ENCODE measurements around the gene HDAC8.
"Not testable (repeated sequence)": the region's sequence is repeated elsewhere in the genome, so short reads cannot be mapped to it uniquely, and the experiment has no call there.

Gene HDAC8

DNA sequence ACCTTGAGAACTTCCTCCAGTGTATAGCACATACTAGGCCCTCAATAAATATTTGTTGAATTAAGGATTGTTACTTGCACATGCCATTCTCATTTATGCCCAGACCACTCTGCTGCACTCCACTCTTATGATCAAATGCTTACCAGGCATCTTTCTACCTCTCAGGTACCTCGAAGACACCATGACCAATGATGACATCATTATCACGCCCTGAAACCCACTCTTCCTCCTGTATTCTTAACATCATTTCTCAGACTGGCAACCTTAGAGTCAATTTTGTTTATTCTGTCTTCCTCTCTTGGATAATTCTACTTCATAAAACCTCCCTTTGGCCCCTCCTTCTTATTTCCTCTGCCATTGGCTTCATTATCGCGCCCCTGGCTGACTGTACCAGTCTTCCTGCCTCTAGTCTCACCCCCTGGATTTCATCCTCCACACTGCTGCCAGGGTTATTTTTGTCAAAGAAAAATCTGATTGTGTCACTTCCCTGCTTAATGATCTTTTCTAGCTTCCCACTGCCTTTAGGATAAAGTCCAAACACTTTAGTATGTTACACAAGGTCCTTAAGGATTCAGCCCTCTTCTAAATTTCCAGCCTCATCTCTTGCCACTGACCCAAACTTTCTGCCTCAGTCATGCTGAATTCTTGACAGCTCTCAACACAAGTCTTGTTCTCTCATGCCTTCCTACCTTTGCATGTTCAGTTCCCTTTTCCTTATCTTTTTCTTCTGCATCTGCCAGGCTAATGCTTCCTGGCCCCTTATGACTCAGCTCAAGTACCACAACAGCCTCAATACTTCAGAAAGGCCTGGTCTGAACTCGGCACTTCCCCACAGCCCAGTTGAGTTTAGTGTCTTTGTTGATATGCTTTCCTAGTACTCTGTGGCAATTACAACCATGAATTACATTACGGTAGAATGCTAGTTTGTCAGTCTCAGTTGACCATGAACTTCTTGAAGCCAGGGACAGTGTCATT is 45.8 kb downstream of the HDAC8 start:
- no peak for DNase-seq

DNA sequence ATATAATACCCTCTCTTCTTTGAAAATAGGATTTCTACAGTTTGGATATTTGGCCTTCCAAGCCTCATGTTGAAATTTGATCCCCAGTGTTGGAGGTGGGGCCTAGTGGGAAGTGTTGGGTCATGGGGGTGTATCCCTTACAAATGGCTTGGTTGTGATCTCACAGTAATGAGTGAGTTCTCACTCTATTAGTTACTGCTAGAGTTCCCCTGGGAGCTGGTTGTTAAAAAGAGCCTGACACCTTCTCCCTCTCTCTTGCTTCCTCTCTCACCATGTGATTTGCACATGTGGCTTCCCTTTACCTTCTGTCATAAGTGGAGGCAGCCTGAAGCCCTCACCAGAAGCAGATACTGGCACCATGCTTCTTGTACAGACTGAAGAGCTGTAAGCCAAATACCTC is 73.9 kb downstream of the HDAC8 start:
- DNase-seq = no peak

DNA sequence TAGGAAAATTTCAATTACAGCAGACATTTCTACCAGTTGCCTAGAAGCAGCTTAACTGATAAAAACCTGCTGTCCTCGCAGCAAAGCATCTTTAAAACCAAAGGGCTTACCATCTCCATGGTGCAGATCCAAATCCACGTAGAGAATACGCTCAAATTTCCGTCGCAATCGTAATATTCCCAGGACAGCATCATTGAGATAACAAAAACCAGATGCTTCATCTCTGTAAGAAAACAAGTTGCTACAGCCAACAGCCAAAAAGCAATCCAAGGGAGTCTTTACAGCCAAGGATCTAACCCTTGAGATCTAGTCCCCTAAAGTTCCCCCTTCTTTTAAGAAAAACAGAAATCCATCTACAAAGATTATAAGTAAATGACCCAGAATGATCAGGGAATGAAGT is 77.6 kb downstream of the HDAC8 start:
- DNase-seq = no peak

DNA sequence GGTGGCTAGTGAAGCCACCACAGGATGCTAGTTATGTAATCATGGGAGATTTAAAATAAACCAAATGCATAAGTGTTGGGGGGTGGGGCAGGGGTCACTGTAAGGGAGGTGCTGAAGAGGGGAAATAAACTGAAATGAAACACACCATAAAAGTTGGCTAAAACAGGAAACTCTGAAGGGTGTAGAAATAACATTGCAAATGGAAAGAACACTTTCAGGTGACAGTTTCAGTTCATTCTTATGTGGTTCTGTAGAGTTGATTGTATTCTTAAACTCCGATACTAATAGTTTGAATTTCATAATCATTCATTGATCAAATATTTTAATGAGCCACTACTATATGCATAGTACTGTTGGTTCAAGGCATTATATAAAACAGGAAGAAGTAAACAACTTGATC is 80.1 kb downstream of the HDAC8 start:
- no peak for DNase-seq

DNA sequence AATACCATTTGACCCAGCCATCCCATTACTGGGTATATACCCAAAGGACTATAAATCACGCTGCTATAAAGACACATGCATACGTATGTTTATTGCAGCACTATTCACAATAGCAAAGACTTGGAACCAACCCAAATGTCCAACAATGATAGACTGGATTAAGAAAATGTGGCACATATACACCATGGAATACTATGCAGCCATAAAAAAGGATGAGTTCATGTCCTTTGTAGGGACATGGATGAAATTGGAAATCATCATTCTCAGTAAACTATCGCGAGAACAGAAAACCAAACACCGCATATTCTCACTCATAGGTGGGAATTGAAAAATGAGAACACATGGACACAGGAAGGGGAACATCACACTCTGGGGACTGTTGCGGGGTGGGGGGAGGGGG is 82.4 kb downstream of the HDAC8 start:
- DNase-seq = not testable (repeated sequence)

DNA sequence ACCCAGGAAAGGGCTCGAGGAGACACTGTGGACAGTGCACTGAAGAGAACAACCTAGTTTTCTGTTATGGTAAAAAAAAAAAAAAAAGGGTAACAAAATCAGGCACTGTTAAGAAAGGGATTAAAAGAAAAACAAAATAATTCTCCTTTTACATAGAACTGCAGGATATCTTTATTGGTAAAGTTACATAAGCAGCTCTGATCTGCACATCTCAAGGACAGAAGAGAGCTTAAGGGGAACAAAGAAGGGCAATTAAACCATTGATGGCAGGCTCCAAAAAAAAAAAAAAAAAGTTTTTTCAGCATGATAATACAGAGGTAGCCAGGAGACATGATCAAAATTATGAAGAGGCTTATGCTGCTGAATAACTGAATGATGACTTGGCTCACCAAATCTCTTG is 85.0 kb downstream of the HDAC8 start:
- no peak for DNase-seq

DNA sequence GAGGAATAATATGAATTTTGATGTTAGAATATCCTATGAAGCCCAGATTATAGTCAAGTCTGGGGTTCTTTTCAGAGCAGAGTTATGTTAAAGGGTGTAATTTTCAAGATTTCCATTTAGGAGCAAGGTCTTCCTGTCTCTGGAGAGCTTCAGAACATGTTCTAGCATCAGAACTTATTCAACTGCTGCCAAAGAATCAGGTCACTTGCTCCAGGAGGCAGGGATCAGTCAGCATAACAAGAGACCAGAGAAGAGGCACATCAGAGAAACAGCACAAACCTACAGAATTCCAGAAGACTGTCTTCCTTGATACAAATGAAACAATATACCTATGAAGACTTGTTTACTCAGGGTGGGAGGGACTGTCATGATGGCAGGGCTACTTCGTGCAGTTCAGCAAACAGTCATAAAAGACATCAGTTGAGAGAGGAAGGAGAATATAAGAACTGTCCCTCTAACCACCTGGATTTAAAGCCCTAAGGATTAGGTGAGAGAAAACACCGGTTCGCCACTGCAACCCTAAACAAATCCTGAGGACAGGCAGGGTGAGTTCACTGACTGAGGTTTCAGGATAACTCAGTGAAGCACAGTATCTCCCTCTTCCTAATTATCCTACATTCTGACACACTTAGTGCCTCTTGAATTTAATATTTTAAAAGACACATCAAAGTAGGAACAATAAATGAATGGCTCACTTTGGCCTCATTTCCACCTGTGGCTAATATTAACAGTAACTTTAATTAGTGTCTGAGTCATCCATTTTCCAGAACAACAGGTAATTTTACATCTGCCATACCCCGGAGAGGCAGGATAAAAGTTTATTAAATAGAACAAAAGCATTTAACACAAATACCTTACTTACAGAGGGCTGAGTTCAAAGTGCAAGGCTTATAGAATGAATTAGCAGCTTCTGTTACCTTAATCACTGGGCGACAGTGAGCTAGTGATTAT is 93.0 kb downstream of the HDAC8 start:
- DNase-seq = no peak

DNA sequence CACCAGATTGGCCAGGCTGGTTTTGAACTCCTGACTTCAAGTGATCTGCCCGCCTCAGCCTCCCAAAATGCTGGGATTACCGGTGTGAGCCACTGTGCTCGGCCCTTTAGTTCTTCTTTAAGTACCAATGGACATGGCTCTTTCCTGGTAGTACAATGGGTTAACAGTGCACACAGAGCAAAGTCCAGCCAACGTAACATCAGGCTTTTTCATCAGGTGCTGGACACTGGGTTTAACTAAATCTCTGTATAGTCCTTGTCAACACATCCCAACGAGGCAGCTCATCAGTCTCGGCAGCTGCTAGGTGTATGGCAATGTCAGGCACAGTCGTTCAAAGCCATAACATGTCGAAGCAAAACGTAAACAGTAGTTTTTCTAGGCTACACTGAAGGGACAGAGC is 93.8 kb downstream of the HDAC8 start:
- DNase-seq = no peak

DNA sequence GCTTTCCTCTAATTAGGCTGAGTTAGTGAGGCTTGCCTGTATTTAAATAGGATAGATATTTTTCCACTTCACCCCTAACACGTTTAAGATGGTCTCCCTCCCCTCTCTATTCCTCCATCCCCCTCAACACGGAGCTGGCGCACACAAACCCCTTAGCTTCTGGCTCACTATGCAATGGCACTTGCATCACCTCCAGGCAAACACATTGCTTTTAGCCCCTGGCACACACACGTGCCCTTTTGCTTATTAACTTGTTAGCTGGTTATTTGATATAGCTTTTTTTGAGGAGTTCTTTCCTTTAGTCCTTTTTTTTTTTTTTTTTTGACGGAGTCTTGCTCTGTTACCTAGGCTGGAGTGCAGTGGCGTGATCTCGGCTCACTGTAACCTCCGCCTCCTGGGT is 94.3 kb downstream of the HDAC8 start:
- no peak for DNase-seq

DNA sequence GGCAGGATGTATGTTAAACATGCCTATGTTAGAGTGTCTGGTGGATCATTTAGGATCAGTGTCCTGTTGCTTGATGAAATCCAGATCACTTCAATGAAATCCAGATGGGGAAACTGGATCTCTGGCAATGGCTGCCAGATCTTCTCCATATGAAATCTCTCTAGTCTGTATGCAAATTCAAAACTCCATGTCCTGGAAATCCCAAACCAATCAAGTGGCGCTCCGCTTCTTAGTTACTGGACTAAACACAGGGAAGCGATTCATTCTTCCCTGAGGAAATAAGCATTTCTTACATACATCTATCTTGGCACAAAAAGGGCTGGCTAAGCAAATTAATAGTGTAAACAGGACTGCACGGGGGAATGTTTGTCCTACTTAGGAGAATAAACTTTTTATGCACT is 94.9 kb downstream of the HDAC8 start:
- no peak for DNase-seq

DNA sequence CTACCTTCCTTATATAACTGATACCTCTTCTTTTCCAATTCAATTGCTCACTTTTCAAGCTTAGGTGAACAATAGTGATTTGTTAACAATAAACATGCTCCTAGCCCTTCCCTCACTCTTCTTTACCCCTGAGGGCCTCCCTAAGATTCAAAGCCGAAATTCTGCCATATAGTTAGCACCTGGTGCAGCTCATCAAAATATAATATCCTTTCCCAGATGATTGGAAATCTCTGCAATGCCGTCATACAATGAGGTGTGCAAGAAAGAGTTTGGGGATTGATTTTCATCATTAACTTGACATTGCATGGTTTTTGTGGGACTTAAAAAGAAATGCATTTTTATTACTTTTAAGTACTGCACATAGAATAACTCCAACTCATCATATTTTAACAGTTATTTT is 95.3 kb downstream of the HDAC8 start:
- no peak for DNase-seq

DNA sequence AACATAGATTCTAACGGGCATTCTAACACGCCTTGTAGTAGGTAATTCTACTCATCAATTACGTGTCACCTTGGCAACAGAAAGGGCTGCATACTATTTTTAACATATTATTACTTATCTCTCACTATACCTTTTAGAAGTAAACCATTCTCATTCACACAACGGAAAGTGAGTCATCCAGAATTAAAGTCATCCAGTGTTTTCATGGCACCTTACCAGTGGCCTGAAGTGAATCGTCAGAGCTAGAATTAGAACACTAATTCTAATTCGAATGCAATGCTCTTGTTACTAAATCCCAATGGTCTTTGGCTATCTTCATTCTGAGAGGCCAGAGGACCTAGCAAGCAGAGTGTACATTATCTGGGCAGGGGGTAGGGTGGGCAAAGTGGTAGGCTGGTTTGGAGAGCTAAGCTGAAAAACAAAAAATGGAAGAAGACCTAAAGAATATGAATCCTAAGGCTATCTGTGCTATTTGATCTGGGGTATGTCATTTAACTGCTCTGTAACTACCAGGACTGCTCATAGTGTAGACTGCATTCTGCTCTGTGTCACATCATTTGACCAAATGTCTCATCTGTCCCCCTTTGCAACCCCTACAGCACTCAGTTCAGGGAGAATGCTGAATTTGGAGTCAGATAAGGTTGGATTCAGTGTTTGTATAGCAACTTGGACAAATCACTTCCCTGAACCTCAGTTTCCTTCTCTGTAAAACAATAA is 96.5 kb downstream of the HDAC8 start:
- DNase-seq = no peak

DNA sequence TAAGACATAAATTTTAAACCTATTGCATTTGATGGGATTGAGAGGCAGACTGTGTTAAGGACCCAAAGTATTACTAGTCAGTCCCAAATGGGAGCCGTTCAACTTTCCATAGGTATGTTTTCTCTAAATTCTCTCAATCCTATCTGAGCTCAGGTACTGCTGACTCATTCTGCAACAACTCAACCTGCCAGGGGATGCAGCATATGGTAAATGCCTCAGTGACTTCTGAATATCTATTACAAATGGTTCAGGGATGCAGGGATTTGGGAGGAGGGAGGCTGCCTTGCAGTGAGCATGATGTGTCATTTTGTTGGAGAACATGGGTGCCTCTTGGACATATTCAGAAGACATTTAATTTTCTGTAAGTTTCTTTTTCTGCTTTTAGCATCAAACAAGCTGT is 97.3 kb downstream of the HDAC8 start:
- no peak for DNase-seq

DNA sequence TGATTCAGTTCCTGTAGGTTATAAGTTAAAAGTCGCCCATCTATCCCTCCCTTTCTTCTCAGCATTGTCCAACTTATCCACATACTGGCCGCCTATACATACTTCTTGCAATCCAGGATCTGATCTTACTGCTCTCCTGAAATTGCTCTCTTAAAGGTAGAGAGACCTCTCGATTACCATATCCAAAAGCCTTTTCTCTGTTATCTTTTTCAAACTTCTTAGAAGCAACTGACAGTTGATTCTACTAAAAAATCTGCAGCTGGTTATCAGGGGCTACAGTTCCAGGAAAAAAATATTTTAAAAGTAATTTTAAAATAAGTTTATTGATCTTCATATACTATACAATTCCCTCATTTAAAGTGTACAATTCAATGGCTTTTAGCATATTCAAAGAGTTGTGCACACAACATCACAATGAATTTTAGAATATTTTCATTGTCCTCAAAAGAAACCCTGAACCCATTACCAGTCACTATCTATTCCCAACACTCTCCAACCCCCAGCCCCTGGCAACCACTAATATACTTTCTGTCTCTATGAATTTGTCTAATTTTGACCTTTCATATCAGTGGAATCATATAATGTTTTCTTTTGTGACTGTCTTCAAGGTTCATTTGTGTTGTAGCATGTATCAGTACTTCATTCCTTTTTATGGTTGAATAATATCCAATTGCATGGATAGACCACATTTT is 102.0 kb downstream of the HDAC8 start:
- no peak for DNase-seq

DNA sequence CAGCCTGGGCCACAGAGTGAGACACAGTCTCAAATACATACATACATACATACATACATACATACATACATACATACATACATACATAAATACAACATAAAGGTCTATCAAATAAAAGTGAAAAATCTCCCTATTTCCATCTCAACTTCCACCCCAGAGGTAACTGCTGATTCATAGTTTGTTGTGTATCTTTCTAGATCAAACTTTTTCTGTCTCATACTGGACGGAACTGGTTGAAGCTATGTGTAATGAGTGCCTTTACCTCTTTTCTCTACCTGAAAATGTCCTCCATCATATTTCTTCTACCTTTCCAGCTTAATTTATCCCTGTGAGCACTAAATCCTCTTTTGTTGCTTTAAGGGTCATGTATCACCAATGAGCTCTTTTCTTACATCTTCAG is 102.5 kb downstream of the HDAC8 start:
- no peak for DNase-seq

DNA sequence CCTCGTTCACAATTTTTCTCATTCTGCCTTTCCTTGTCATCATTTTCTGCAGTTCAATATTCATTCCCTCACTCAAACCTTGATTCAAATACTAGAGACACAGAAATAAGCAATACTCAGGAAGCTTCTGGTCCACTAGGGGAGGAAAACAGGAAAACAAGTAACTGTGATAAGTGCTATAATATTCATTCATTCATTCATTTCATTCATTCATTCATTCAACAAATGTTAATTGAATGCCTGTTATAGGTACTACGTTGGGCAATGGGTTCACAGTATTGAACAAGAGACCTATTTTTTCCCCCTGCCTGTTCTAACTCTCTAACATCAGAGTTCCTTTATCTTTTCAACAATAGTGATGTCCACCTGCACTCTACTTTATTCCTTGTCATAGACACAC is 104.0 kb downstream of the HDAC8 start:
- DNase-seq = no peak

DNA sequence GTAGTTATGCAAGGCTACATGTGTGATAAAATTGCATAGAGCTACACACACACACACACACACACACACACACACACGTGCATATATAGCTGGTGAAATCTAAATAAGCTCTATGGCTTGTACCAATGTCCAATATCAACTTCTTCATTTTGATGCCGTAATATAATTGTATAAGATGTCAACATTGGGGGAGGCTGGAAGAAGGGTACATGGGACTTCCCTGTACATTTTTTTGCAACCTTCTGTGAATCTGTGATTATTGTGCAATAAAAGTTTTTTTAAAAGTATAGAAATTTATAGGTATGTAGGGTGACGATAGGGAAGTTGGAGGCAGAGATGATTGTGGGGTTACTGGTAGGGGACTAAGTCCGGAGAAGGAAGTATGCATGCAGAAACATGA is 105.5 kb downstream of the HDAC8 start:
- DNase-seq = no peak

DNA sequence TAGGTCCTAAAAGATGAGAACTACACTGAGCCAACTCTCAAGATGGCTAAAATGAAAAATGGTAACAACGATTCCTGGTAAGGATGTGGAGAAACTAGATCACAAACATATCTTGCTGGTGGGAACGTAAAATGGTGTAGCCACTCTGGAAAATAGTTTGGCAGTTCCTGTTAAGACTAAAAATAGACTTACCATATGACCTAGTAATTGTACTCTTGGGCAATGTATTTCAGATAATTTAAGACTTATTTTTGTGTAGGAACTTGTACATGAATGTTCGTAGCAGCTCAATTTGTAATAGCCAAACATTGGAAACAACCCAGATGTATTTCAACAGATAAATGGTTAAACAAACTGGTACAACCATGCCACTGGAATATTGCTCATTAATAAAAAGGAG is 106.2 kb downstream of the HDAC8 start:
- DNase-seq = no peak

DNA sequence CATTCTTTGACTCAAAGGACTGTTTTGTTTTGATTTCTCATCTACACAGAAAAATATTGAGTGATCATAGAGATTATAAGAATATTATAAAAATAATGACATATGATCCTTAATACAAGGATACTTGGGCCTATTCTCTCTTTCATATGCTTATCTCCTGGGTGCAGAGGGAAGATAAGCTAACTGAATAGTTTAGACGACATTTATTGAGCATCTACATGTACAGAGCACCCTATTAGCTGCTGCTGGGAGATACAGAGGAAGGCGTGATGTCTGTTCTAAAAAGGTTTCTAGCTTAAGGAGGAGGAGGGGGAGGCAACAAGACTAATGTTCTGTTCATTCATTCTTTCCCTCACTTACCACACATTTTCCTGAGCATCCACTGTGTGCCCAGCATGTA is 106.8 kb downstream of the HDAC8 start:
- no peak for DNase-seq

DNA sequence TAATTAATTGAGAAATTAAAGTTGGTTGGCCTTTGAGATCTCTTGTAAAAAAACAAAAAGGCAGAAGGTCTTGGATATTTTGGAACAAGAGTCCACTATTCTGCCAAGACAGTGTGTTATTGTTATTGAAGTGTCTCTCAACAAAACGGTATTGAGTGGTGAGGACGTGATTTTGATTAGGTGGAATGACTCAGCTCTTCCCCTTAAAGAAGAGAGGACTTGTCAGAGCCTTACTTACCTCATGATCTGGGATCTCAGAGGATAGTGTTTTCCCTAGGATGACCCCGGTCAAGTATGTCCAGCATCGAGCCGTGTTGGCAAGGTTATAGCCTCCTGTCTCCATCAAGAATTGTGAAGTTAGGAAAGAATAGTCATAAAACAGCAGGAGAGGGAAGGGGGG is 110.9 kb downstream of the HDAC8 start:
- DNase-seq = no peak

DNA sequence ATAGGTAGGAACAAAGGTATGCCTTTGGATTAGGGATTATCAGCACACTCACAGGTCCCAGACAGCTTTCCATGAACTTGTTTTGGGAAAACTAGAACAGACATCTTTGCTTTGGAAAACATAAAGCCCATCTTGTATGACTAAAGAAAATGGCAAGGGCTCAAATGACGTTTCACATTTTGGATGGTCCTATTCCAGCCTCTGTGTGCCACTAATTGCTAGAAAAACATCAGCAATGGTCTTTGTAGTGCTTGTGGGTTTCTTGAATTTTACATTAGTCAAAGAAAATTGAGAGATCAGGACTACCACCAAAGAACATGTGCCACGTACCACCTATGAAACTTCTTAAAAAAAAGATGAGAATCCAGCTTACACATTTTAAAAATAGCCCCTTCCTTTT is 111.4 kb downstream of the HDAC8 start:
- no peak for DNase-seq

DNA sequence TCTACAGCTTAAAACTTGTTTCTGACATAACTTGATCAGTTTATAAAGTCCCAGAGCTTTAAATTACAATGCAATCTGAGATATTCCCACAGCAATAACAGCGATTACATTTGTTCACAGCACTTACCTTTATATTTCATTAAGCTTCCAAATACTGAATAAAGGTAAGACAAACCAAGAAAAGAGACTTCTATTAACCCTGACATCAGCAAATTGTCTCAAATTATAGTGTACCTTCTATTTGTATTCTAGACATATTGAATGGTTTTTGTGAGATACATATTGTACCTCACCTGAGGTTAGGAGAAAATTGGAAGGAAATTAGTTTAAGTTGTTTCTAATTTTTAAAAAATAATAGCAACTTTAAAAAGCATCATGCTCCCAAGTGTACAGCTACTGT is 111.9 kb downstream of the HDAC8 start:
- DNase-seq = no peak

DNA sequence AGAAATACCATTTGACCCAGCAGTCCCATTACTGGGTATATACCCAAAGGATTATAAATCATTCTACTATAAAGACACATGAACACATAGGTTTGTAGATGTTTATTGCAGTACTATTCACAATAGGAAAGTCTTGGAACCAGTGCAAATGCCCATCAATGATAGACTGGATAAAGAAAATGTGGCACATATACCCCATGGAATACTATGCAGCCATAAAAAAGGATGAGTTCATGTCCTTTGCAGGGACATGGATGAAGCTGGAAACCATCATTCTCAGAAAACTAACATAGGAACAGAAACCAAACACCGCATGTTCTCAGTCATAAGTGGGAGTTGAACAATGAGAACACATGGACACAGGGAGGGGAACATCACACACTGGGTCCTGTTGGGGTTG is 123.6 kb downstream of the HDAC8 start:
- not testable (repeated sequence) for DNase-seq

All from COR-L47 (cell line).